ENCODE results near the gene EME2. TPM values are rescaled to one million over a fixed set of nuclear protein-coding genes. Genes with fewer than 3 reads are reported as not detected.
A peak's percentile ranks its signal among the peaks of the same experiment; 100 is the strongest.

Gene EME2
- total RNA-seq, 4 donors from 2014 or later = 5.5 to 10.4 (median 6.5) TPM

- H3K9me3 ChIP-seq = no peaks in the 10 kb centered on the region
- peaks cover 34 to 63% (median 54%) of the 10 kb centered on the region in 4 donors for H3K4me1 ChIP-seq
- intact Hi-C loops (cut with DNase I) = no loop called here
- H3K36me3 ChIP-seq = peaks cover 20 to 63% (median 62%) of the 10 kb centered on the region in 4 donors
- no peak for DNase-seq (ENCODE audit: extremely low spot score)
- no peak overlapping the region for H3K4me3 ChIP-seq
- 83% methylated on average over 20 of the region's 34 CpGs for WGBS
- TF ChIP-seq CTCF (IDR thresholded peaks at IDR 0.05) (no peak), EP300 (IDR thresholded peaks at IDR 0.05) (no peak), POLR2A (IDR thresholded peaks at IDR 0.05; ENCODE audit: low read depth) (no peak)
- H3K27me3 ChIP-seq = no peaks in the 10 kb centered on the region
- no peak overlapping the region for H3K27ac ChIP-seq (replicated peaks in 1 of 4)
Measured at GRCh38 chr16:1778200-1779179, 5.9 kb downstream of the EME2 start.

- peaks cover 20 to 63% (median 62%) of the 10 kb centered on the region in 4 donors for H3K36me3 ChIP-seq
- 78% methylated on average over 7 of the region's 8 CpGs for WGBS
- no peaks in the 10 kb centered on the region for H3K27me3 ChIP-seq
- H3K9me3 ChIP-seq = no peaks in the 10 kb centered on the region
- intact Hi-C loops (cut with DNase I) = no loop called here
- no peak overlapping the region for H3K4me3 ChIP-seq
- H3K27ac ChIP-seq (replicated peaks in 1 of 4) = no peak overlapping the region
- TF ChIP-seq POLR2AphosphoS5 (IDR thresholded peaks at IDR 0.05) = no peak
- no peak for TF ChIP-seq CTCF (IDR thresholded peaks at IDR 0.05)
- TF ChIP-seq EP300 (IDR thresholded peaks at IDR 0.05) = no peak
- no peak for TF ChIP-seq POLR2A (IDR thresholded peaks at IDR 0.05; ENCODE audit: low read depth)
- no peak for DNase-seq (ENCODE audit: extremely low spot score)
- peaks cover 36 to 63% (median 54%) of the 10 kb centered on the region in 4 donors for H3K4me1 ChIP-seq
Measured at GRCh38 chr16:1779234-1779701, 6.7 kb downstream of the EME2 start.

GRCh38 chr16:1779741-1780676, 7.4 kb downstream of the EME2 start:
- Histone ChIP-seq H3K4me1 (peaks cover 32 to 63% (median 54%) of the 10 kb centered on the region in 4 donors), H3K9me3 (no peaks in the 10 kb centered on the region), H3K27ac (replicated peaks in 1 of 4) (peak overlapping the region in 1 of 4 donors; percentile 10), H3K4me3 (no peak overlapping the region), H3K36me3 (peaks cover 20 to 63% (median 62%) of the 10 kb centered on the region in 4 donors), H3K27me3 (no peaks in the 10 kb centered on the region)
- 81% methylated on average over 3 of the region's 27 CpGs for WGBS
- DNase-seq (ENCODE audit: extremely low spot score) = no peak
- no peak for TF ChIP-seq EP300 (IDR thresholded peaks at IDR 0.05)
- TF ChIP-seq POLR2AphosphoS5 (IDR thresholded peaks at IDR 0.05) = no peak
- TF ChIP-seq CTCF (IDR thresholded peaks at IDR 0.05) = no peak
- TF ChIP-seq POLR2A (IDR thresholded peaks at IDR 0.05; ENCODE audit: low read depth) = no peak
- intact Hi-C loops (cut with DNase I) = no loop called here

- DNase-seq (ENCODE audit: extremely low spot score) = no peak
- H3K27ac ChIP-seq (replicated peaks in 1 of 4) = no peak overlapping the region
- TF ChIP-seq POLR2AphosphoS5 (IDR thresholded peaks at IDR 0.05) (no peak), EP300 (IDR thresholded peaks at IDR 0.05) (no peak), POLR2A (IDR thresholded peaks at IDR 0.05; ENCODE audit: low read depth) (no peak), CTCF (IDR thresholded peaks at IDR 0.05) (no peak)
- peaks cover 20 to 63% (median 62%) of the 10 kb centered on the region in 4 donors for H3K36me3 ChIP-seq
- peak overlapping the region in 3 of 4 donors; percentile 92 to 99 (median 95) for H3K4me3 ChIP-seq
- H3K4me1 ChIP-seq = peaks cover 30 to 63% (median 56%) of the 10 kb centered on the region in 4 donors
- 76% methylated on average over 6 of the region's 6 CpGs for WGBS
- intact Hi-C loops (cut with DNase I) = no loop called here
- no peaks in the 10 kb centered on the region for H3K9me3 ChIP-seq
- no peaks in the 10 kb centered on the region for H3K27me3 ChIP-seq
Measured at GRCh38 chr16:1780677-1781072, 8.1 kb downstream of the EME2 start.
